ENCODE data around the gene CMPK2.

GRCh38 chr2:6863792-6864191, 1.9 kb downstream of the CMPK2 start:
- TF ChIP-seq JUND (IDR thresholded peaks at IDR 0.05) (no peak), CTCF (IDR thresholded peaks at IDR 0.05; ENCODE audit: low read depth, low read length, missing input control) (no peak), ATF3 (IDR thresholded peaks at IDR 0.05) (no peak), GABPA (IDR thresholded peaks at IDR 0.05 in 1 of 2, conservative IDR thresholded peaks at IDR 0.05 in 1 of 2) (no peak)

Data from liver (tissue), 3 donors.